ENCODE data around the gene LY6G5C. TPM values are rescaled to one million over a fixed set of nuclear protein-coding genes. Genes with fewer than 3 reads are reported as not detected.

Gene LY6G5C
- total and polyA plus RNA-seq, 9 of the 15 experiments (the other 6 are each of a cell fraction or from before 2014, with no cell fraction given), result 0.10 to 0.67 (median 0.46) TPM; not detected in 4

- TF ChIP-seq ARHGAP35 (IDR thresholded peaks at IDR 0.05; ENCODE audit: partially characterized antibody), result no peak
- TF ChIP-seq CBX3 (IDR thresholded peaks at IDR 0.05; ENCODE audit: borderline replicate concordance in 1 of 2, low read length in 2 of 2), result no peak
- no peak for TF ChIP-seq C11orf30 (IDR thresholded peaks at IDR 0.05; ENCODE audit: low read depth)
- no peak for TF ChIP-seq CLOCK (CRISPR knock-in tag; IDR thresholded peaks at IDR 0.05; ENCODE audit: borderline replicate concordance)
- TF ChIP-seq THRA (IDR thresholded peaks at IDR 0.05), result no peak
- TF ChIP-seq JUND (IDR thresholded peaks at IDR 0.05; ENCODE audit: borderline replicate concordance, low read depth, low read length), result no peak
- no peak for TF ChIP-seq JUND (tag; IDR thresholded peaks at IDR 0.05; ENCODE audit: borderline replicate concordance, low read depth, low read length)
- no peak for TF ChIP-seq ATF6 (CRISPR knock-in tag; IDR thresholded peaks at IDR 0.05)
- no peak for TF ChIP-seq CBX1 (IDR thresholded peaks at IDR 0.05; ENCODE audit: low read depth)
- no peak for TF ChIP-seq ZNF830 (CRISPR knock-in tag; IDR thresholded peaks at IDR 0.05)
- TF ChIP-seq ETS2 (tag; IDR thresholded peaks at IDR 0.05; ENCODE audit: borderline replicate concordance, poor library complexity, severe bottlenecking), result no peak
- TF ChIP-seq OTX1 (CRISPR knock-in tag; IDR thresholded peaks at IDR 0.05), result 0 out of 2 replicates have a peak, but pooled peaks have one; percentile 29
- TF ChIP-seq PCBP1 (IDR thresholded peaks at IDR 0.05; ENCODE audit: low read depth, low read length, poor library complexity, severe bottlenecking), result no peak
- TF ChIP-seq CHD2 (IDR thresholded peaks at IDR 0.05; ENCODE audit: low read depth, low read length), result no peak
- TF ChIP-seq KAT7 (CRISPR knock-in tag; IDR thresholded peaks at IDR 0.05; ENCODE audit: borderline replicate concordance), result no peak
- TF ChIP-seq TGIF2 (CRISPR knock-in tag; IDR thresholded peaks at IDR 0.05), result no peak
- TF ChIP-seq NR2F6 (CRISPR knock-in tag; IDR thresholded peaks at IDR 0.05), result no peak
Observed at GRCh38 chr6:31658983-31659648, 21.8 kb downstream of the LY6G5C start (continued).
